Amniotic stem cell (primary cell): ENCODE measurements around the gene ATG10.
"Not testable (repeated sequence)": the region's sequence is repeated elsewhere in the genome, so short reads cannot be mapped to it uniquely, and the experiment has no call there.

Experiments used
- DNase-seq: peaks from one replicate; lab custom pipeline; 2025; lab: John Stamatoyannopoulos, UW

ATG10 gene

GRCh38 chr5:82130602-82131001 lies 158.8 kb downstream of the ATG10 start:
- DNase-seq = no peak

- no peak for DNase-seq
Measured at GRCh38 chr5:82137205-82137604, 165.4 kb downstream of the ATG10 start.

- DNase-seq = not testable (repeated sequence)
Measured at GRCh38 chr5:82139837-82140236, 168.0 kb downstream of the ATG10 start.

GRCh38 chr5:82142217-82142841 lies 170.5 kb downstream of the ATG10 start:
- no peak for DNase-seq

- no peak for DNase-seq
Measured at GRCh38 chr5:82142928-82143577, 171.2 kb downstream of the ATG10 start.

- no peak for DNase-seq
Measured at GRCh38 chr5:82147860-82148573, 176.2 kb downstream of the ATG10 start.

GRCh38 chr5:82149434-82149833 lies 177.6 kb downstream of the ATG10 start:
- no peak for DNase-seq

- no peak for DNase-seq
Measured at GRCh38 chr5:82150559-82150958, 178.7 kb downstream of the ATG10 start.

- no peak for DNase-seq
Measured at GRCh38 chr5:82151204-82151603, 179.4 kb downstream of the ATG10 start.

GRCh38 chr5:82151662-82152061 lies 179.8 kb downstream of the ATG10 start:
- DNase-seq = no peak

GRCh38 chr5:82152978-82153481 lies 181.2 kb downstream of the ATG10 start:
- DNase-seq = no peak

- DNase-seq = no peak
Measured at GRCh38 chr5:82154776-82155175, 183.0 kb downstream of the ATG10 start.

GRCh38 chr5:82155305-82155704 lies 183.5 kb downstream of the ATG10 start:
- no peak for DNase-seq

GRCh38 chr5:82156874-82157273 lies 185.1 kb downstream of the ATG10 start:
- no peak for DNase-seq

- DNase-seq = no peak
Measured at GRCh38 chr5:82158755-82159413, 187.1 kb downstream of the ATG10 start.

- DNase-seq = no peak
Measured at GRCh38 chr5:82160948-82161347, 189.1 kb downstream of the ATG10 start.

- no peak for DNase-seq
Measured at GRCh38 chr5:82162573-82162972, 190.8 kb downstream of the ATG10 start.

- no peak for DNase-seq
Measured at GRCh38 chr5:82163452-82164175, 191.8 kb downstream of the ATG10 start.

- DNase-seq = peak; percentile 53
Measured at GRCh38 chr5:82164176-82164976, 192.6 kb downstream of the ATG10 start.

- no peak for DNase-seq
Measured at GRCh38 chr5:82164977-82165713, 193.3 kb downstream of the ATG10 start.
